SH-SY5Y (cell line): ENCODE data around the gene MOB2.

ENCODE experiments used
- GATA2 ChIP-seq: IDR thresholded peaks from 2 replicates; pipeline ENCODE4 v1.6.1; 2011; ENCODE audit warnings: mild to moderate bottlenecking, low read depth, low read length
- GATA3 ChIP-seq: IDR thresholded peaks from 2 replicates; pipeline ENCODE4 v1.6.1; 2011; ENCODE audit warnings: low read depth, mild to moderate bottlenecking, low read length, moderate library complexity

DNA sequence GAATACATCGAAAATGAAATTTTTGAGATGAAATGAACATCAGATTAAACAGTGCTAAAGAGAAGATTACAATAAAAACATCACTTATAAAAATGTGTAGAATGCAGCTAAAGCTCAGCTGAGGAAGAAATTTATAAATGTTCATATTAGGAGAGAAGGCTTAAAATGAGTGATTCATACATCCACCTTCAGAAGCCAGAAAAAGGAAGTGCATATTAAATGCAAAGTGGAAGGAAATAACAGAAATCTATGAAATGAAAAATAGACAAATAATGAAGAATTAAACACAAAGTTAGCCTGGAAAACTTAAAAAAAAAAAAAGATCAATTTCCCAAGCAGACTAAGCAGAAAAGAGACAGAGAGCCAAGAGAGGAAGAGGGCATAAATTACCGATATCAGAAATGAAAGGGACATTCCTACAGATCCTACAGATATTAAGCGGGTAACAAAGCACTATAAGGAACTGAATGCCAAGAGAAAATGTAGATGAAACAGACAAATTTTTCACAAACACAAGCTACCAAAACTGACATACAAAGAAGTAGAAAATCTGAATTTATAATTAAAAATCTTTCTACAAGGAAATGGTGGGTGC lies 7.2 kb upstream of the MOB2 start:
- TF ChIP-seq GATA2 (no peak), GATA3 (no peak)
